Inferior parietal cortex (tissue), 1 donor: ENCODE results near the gene COL25A1.
"Not testable (repeated sequence)": the region's sequence is repeated elsewhere in the genome, so short reads cannot be mapped to it uniquely, and the experiment has no call there.

Experiments used
- DNase-seq: peaks from one replicate; pipeline ENCODE4 v3.0.0-alpha.2; 2016; ENCODE audit errors: extremely low spot score

COL25A1 gene

GRCh38 chr4:108906866-108907367 lies 395.5 kb downstream of the COL25A1 start:
- no peak for DNase-seq

- DNase-seq: no peak
These were observed 396.5 kb downstream of the COL25A1 start for GRCh38 chr4:108906006-108906405.

GRCh38 chr4:108903464-108904221 lies 398.8 kb downstream of the COL25A1 start:
- DNase-seq: no peak

- DNase-seq: no peak
These were observed 399.7 kb downstream of the COL25A1 start for GRCh38 chr4:108902769-108903168.

- no peak for DNase-seq
These were observed 401.2 kb downstream of the COL25A1 start for GRCh38 chr4:108901291-108901690.

GRCh38 chr4:108900018-108900580 lies 402.4 kb downstream of the COL25A1 start:
- no peak for DNase-seq

- no peak for DNase-seq
These were observed 409.0 kb downstream of the COL25A1 start for GRCh38 chr4:108893468-108893867.

GRCh38 chr4:108891896-108892590 lies 410.4 kb downstream of the COL25A1 start:
- DNase-seq: no peak

GRCh38 chr4:108890484-108890881 lies 412.0 kb downstream of the COL25A1 start:
- DNase-seq: no peak

GRCh38 chr4:108889696-108890483 lies 412.6 kb downstream of the COL25A1 start:
- DNase-seq: no peak

- no peak for DNase-seq
These were observed 413.7 kb downstream of the COL25A1 start for GRCh38 chr4:108888769-108889168.

- DNase-seq: no peak
These were observed 415.4 kb downstream of the COL25A1 start for GRCh38 chr4:108887034-108887433.

- DNase-seq: no peak
These were observed 417.2 kb downstream of the COL25A1 start for GRCh38 chr4:108885211-108885610.

- no peak for DNase-seq
These were observed 417.9 kb downstream of the COL25A1 start for GRCh38 chr4:108884596-108884995.

- DNase-seq: no peak
These were observed 420.5 kb downstream of the COL25A1 start for GRCh38 chr4:108881986-108882385.

GRCh38 chr4:108881190-108881589 lies 421.3 kb downstream of the COL25A1 start:
- no peak for DNase-seq

- no peak for DNase-seq
These were observed 423.7 kb downstream of the COL25A1 start for GRCh38 chr4:108878806-108879205.

- no peak for DNase-seq
These were observed 424.6 kb downstream of the COL25A1 start for GRCh38 chr4:108877821-108878220.

GRCh38 chr4:108874806-108875205 lies 427.7 kb downstream of the COL25A1 start:
- no peak for DNase-seq

- not testable (repeated sequence) for DNase-seq
These were observed 432.5 kb downstream of the COL25A1 start for GRCh38 chr4:108869970-108870369.

- DNase-seq: no peak
These were observed 433.7 kb downstream of the COL25A1 start for GRCh38 chr4:108868606-108869227.
